Measurements from ENCODE around the gene NEK6. TPM values are rescaled to one million over a fixed set of nuclear protein-coding genes. Genes with fewer than 3 reads are reported as not detected.

NEK6 gene
- total and polyA plus RNA-seq, 2 of the 8 experiments (the other 6 are each of a cell fraction or from before 2014, with no cell fraction given) = 17.7 to 19.7 TPM

GRCh38 chr9:124222109-124222508 lies 35.6 kb upstream of the NEK6 start (continued):
- TF ChIP-seq CHD7 (IDR thresholded peaks at IDR 0.05; ENCODE audit: insufficient replicate concordance, low read length) (no peak), CTBP2 (IDR thresholded peaks at IDR 0.05; ENCODE audit: borderline replicate concordance, insufficient read depth, insufficient read length, low read length) (no peak), POLR2AphosphoS5 (IDR thresholded peaks at IDR 0.05; ENCODE audit: low read depth, low read length) (no peak), KDM1A (IDR thresholded peaks at IDR 0.05; ENCODE audit: borderline replicate concordance, low read length) (no peak), SP2 (IDR thresholded peaks at IDR 0.05; ENCODE audit: low read length) (no peak), CHD2 (IDR thresholded peaks at IDR 0.05; ENCODE audit: low read length) (no peak), POLR2A (IDR thresholded peaks at IDR 0.05; ENCODE audit: control extremely low read depth in 1 of 2, low read depth in 2 of 2, low read length in 2 of 2) (no peak), TCF12 (IDR thresholded peaks at IDR 0.05; ENCODE audit: low read depth, low read length) (no peak), EGR1 (IDR thresholded peaks at IDR 0.05; ENCODE audit: borderline replicate concordance, low read depth, low read length) (no peak)
- TF ChIP-seq, protein P1, sequence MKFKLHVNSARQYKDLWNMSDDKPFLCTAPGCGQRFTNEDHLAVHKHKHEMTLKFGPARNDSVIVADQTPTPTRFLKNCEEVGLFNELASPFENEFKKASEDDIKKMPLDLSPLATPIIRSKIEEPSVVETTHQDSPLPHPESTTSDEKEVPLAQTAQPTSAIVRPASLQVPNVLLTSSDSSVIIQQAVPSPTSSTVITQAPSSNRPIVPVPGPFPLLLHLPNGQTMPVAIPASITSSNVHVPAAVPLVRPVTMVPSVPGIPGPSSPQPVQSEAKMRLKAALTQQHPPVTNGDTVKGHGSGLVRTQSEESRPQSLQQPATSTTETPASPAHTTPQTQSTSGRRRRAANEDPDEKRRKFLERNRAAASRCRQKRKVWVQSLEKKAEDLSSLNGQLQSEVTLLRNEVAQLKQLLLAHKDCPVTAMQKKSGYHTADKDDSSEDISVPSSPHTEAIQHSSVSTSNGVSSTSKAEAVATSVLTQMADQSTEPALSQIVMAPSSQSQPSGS (IDR thresholded peaks at IDR 0.05; ENCODE audit: low read length) = no peak
- TF ChIP-seq, protein P2, sequence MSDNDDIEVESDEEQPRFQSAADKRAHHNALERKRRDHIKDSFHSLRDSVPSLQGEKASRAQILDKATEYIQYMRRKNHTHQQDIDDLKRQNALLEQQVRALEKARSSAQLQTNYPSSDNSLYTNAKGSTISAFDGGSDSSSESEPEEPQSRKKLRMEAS (IDR thresholded peaks at IDR 0.05) = no peak

All from H1 (cell line).